ENCODE results near the gene TCF12.

The TCF12 gene

DNA sequence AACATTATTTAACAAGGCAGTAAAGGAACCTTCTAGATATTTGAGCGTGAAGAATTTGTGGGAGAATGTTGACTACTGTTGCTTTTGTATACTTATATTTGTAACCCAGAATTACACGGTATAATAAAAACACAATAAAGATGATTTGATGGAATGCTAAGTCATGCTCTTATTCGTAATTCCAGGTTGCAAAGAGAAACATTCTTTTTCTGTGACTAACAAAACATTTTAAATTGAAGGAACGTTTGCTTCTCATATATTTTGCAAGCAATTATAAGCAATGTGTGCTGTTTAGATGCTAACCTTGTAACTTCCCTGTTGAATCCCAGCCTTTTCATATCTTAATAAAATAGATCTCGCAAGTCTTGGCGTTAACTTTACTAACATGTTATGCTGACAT lies 333.5 kb downstream of the TCF12 start:
- no peaks in the 10 kb centered on the region for H3K79me2 ChIP-seq (ENCODE audit: insufficient read depth, low read length)
- no peaks in the 10 kb centered on the region for H3K4me1 ChIP-seq (ENCODE audit: insufficient read depth, low read length, severe bottlenecking)
- no peaks in the 10 kb centered on the region for H3K9me2 ChIP-seq (ENCODE audit: low read depth, low read length)
- TF ChIP-seq EZH2 (IDR thresholded peaks at IDR 0.05; ENCODE audit: borderline replicate concordance, low read length), result no peak
- TF ChIP-seq, protein P1, sequence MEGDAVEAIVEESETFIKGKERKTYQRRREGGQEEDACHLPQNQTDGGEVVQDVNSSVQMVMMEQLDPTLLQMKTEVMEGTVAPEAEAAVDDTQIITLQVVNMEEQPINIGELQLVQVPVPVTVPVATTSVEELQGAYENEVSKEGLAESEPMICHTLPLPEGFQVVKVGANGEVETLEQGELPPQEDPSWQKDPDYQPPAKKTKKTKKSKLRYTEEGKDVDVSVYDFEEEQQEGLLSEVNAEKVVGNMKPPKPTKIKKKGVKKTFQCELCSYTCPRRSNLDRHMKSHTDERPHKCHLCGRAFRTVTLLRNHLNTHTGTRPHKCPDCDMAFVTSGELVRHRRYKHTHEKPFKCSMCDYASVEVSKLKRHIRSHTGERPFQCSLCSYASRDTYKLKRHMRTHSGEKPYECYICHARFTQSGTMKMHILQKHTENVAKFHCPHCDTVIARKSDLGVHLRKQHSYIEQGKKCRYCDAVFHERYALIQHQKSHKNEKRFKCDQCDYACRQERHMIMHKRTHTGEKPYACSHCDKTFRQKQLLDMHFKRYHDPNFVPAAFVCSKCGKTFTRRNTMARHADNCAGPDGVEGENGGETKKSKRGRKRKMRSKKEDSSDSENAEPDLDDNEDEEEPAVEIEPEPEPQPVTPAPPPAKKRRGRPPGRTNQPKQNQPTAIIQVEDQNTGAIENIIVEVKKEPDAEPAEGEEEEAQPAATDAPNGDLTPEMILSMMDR (IDR thresholded peaks at IDR 0.05; ENCODE audit: low read length), result no peak
- H3K4me3 ChIP-seq (ENCODE audit: low read depth, low read length, poor library complexity, severe bottlenecking), result no peak overlapping the region
- H3K36me3 ChIP-seq (ENCODE audit: insufficient read depth, low read length), result peaks cover 78% of the 10 kb centered on the region
- H3K27me3 ChIP-seq (ENCODE audit: insufficient read depth, low read length), result no peaks in the 10 kb centered on the region
- no peak overlapping the region for H3K27ac ChIP-seq (ENCODE audit: low read depth, low read length, poor library complexity, severe bottlenecking)
- no peak overlapping the region for H2AFZ ChIP-seq (ENCODE audit: low read length)
- no peaks in the 10 kb centered on the region for H3K9me3 ChIP-seq (ENCODE audit: low read length)
- H3K9ac ChIP-seq (ENCODE audit: low read length), result no peak overlapping the region
- H3K4me2 ChIP-seq (ENCODE audit: low read length), result no peak overlapping the region
- no peaks in the 10 kb centered on the region for H4K20me1 ChIP-seq (ENCODE audit: insufficient read depth, low read length)
- no peaks in the 10 kb centered on the region for H3F3A ChIP-seq (ENCODE audit: insufficient read depth, low read length)

DNA sequence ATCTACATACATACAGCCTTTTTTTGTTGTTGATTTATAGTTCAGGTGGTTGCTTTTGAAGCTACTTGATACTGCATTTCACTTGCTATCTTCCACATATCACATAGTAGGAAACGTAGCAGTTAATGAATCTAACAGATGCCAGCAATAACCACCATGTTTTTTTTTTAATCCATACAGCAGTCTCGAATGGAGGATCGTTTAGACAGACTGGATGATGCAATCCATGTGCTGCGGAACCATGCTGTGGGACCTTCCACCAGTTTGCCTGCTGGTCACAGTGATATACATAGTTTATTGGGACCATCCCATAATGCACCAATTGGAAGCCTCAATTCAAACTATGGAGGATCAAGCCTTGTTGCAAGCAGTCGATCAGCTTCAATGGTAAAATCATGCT lies 334.6 kb downstream of the TCF12 start:
- Histone ChIP-seq H4K20me1 (ENCODE audit: insufficient read depth, low read length) (no peaks in the 10 kb centered on the region), H3K9ac (ENCODE audit: low read length) (no peak overlapping the region), H3K79me2 (ENCODE audit: insufficient read depth, low read length) (0 out of 2 replicates have a peak, but pooled peaks cover 3% of the 10 kb centered on the region), H3K36me3 (ENCODE audit: insufficient read depth, low read length) (peaks cover 74% of the 10 kb centered on the region), H3K4me1 (ENCODE audit: insufficient read depth, low read length, severe bottlenecking) (no peaks in the 10 kb centered on the region), H3K27me3 (ENCODE audit: insufficient read depth, low read length) (no peaks in the 10 kb centered on the region), H3K4me3 (ENCODE audit: low read depth, low read length, poor library complexity, severe bottlenecking) (no peak overlapping the region), H3K9me3 (ENCODE audit: low read length) (no peaks in the 10 kb centered on the region), H3K4me2 (ENCODE audit: low read length) (no peak overlapping the region), H2AFZ (ENCODE audit: low read length) (no peak overlapping the region), H3K9me2 (ENCODE audit: low read depth, low read length) (no peaks in the 10 kb centered on the region), H3F3A (ENCODE audit: insufficient read depth, low read length) (no peaks in the 10 kb centered on the region), H3K27ac (ENCODE audit: low read depth, low read length, poor library complexity, severe bottlenecking) (no peak overlapping the region)
- TF ChIP-seq, protein P1 (IDR thresholded peaks at IDR 0.05; ENCODE audit: low read length), result no peak
- no peak for TF ChIP-seq EZH2 (IDR thresholded peaks at IDR 0.05; ENCODE audit: borderline replicate concordance, low read length)

DNA sequence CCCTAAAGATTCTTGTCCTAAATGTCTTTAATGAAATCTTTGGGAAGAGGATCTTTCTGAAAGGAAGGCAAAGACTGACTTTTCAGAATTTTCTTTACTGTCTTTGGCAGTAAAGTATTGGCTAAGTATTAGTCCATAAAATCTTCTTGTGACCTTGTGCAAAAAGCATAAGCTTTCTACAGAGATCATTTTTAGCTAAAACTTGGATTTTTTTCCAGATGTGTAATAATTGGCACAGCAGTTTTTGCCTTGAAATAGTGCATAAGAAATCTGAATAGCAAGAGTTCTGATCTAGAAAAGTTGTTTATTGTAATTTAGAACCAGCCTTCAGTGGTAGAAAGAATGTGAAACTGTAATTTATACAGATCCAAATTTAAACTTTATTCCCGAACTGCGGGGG lies 335.1 kb downstream of the TCF12 start:
- Histone ChIP-seq H3K9me3 (ENCODE audit: low read length) (no peaks in the 10 kb centered on the region), H4K20me1 (ENCODE audit: insufficient read depth, low read length) (no peaks in the 10 kb centered on the region), H3K27me3 (ENCODE audit: insufficient read depth, low read length) (no peaks in the 10 kb centered on the region), H3K36me3 (ENCODE audit: insufficient read depth, low read length) (peaks cover 74% of the 10 kb centered on the region), H3K79me2 (ENCODE audit: insufficient read depth, low read length) (0 out of 2 replicates have a peak, but pooled peaks cover 3% of the 10 kb centered on the region), H3K4me3 (ENCODE audit: low read depth, low read length, poor library complexity, severe bottlenecking) (no peak overlapping the region), H3K4me1 (ENCODE audit: insufficient read depth, low read length, severe bottlenecking) (peaks cover 2% of the 10 kb centered on the region), H3K9me2 (ENCODE audit: low read depth, low read length) (no peaks in the 10 kb centered on the region), H3K9ac (ENCODE audit: low read length) (no peak overlapping the region), H2AFZ (ENCODE audit: low read length) (no peak overlapping the region), H3K4me2 (ENCODE audit: low read length) (no peak overlapping the region), H3F3A (ENCODE audit: insufficient read depth, low read length) (no peaks in the 10 kb centered on the region), H3K27ac (ENCODE audit: low read depth, low read length, poor library complexity, severe bottlenecking) (no peak overlapping the region)
- TF ChIP-seq EZH2 (IDR thresholded peaks at IDR 0.05; ENCODE audit: borderline replicate concordance, low read length), result no peak
- TF ChIP-seq, protein P1 (IDR thresholded peaks at IDR 0.05; ENCODE audit: low read length), result no peak
